Body of pancreas (tissue), 4 donors: ENCODE results near the gene ARL2BP. TPM values are rescaled to one million over a fixed set of nuclear protein-coding genes. Genes with fewer than 3 reads are reported as not detected.
A peak's percentile ranks its signal among the peaks of the same experiment; 100 is the strongest.

Source experiments
- ATAC-seq: fragments of 150-250 bp; one replicate; pipeline ENCODE4 v1.9.1; 2016
- DNase-seq, 4 donors: peaks; one replicate each; pipeline ENCODE4 v3.0.0-alpha.2; 2019
- H3K27ac ChIP-seq, 4 donors: fragments of 200-600 bp; sonication (generic); 1 replicate in 3 of 4; 2 replicates in 1 of 4; pipeline versions ENCODE4 v1.5.1 to v1.6.1; 2016 to 2019; ENCODE audit warnings: mild to moderate bottlenecking in 1 of 4, mixed read lengths in 1 of 4, moderate library complexity in 1 of 4
- H3K27me3 ChIP-seq, 2 donors: fragments of 200-600 bp; sonication (generic); one replicate each; pipeline ENCODE4 v1.6.0; 2016; ENCODE audit warnings: mild to moderate bottlenecking in 1 of 2
- H3K36me3 ChIP-seq, 2 donors: fragments of 200-600 bp; sonication (generic); replicated peaks in 1 of 2; 2 replicates each; pipeline ENCODE4 v1.5.1; 2016; ENCODE audit warnings: low read depth in 2 of 2; ENCODE audit not compliant: insufficient read depth in 1 of 2
- H3K4me1 ChIP-seq: fragments of 200-600 bp; sonication (generic); one replicate; pipeline ENCODE4 v1.6.0; 2016
- H3K4me3 ChIP-seq, 2 donors: fragments of 200-600 bp; sonication (generic); 1 replicate in 1 of 2; 2 replicates in 1 of 2; pipeline ENCODE4 v1.5.1; 2016 to 2019
- H3K9me3 ChIP-seq, 3 donors: fragments of 200-600 bp; sonication (generic); 1 replicate in 2 of 3; 2 replicates in 1 of 3; pipeline ENCODE4 v1.5.1; 2016
- CTCF ChIP-seq, 7 experiments: fragments of 450-650 bp in 4 of 7; fragments of 200-600 bp in 3 of 7; sonication (generic) in 3 of 7; IDR thresholded peaks; one replicate each; pipeline ENCODE4 v1.5.1; 2016 to 2019; ENCODE audit warnings: antibody characterized with exemption in 7 of 7
- POLR2A ChIP-seq, 3 donors: fragments of 450-650 bp; IDR thresholded peaks; one replicate each; pipeline ENCODE4 v1.6.1; 2016; ENCODE audit warnings: antibody characterized with exemption in 3 of 3, mild to moderate bottlenecking in 2 of 3
- WGBS, 2 donors: methylation state at CpG; one replicate each; pipeline ENCODE4 v1.1.5; 2017; 5-methylcytosine and 5-hydroxymethylcytosine counted together
- intact Hi-C: fragments of 100-400 bp; cut with DNase I; formaldehyde crosslinking; loops from one replicate; pipeline ENCODE4 v1.15.1; 2023
- total RNA-seq, 2 donors: library from RNA; depleted of rRNA; stranded (reverse); fragments of >200 nt; gene quantifications; one replicate each; pipeline ENCODE4 v1.1.0, GENCODE V29; 2016

The ARL2BP gene
- total RNA-seq, 2 donors from 2014 or later, result 15.8 to 21.5 TPM

- DNase-seq, result peak; percentile 88 to 91 (median 88)
- Histone ChIP-seq H3K36me3 (no peaks in the 10 kb centered on the region), H3K9me3 (no peaks in the 10 kb centered on the region), H3K4me3 (no peak overlapping the region), H3K27ac (peak overlapping the region; percentile 78 to 90 (median 86)), H3K4me1 (peaks cover 35% of the 10 kb centered on the region), H3K27me3 (no peaks in the 10 kb centered on the region)
- intact Hi-C loops, result loop anchor here (5.0 kb wide), 1 partner anchor 222 kb away; no protein-coding TSS in a partner anchor
- peak; percentile 68 for ATAC-seq
- TF ChIP-seq CTCF (IDR thresholded peaks at IDR 0.05) (peak in 6 of 7 experiments; percentile 2 to 73 (median 46)), POLR2A (IDR thresholded peaks at IDR 0.05) (peak in 2 of 3 donors; percentile 34 to 43)
- WGBS, 2 donors, result 0 to 1% methylated on average over 31 to 35 of the region's 35 CpGs
These were observed 54.8 kb downstream of the ARL2BP start for GRCh38 chr16:57299719-57300386.

GRCh38 chr16:57300387-57301125 is 55.5 kb downstream of the ARL2BP start:
- no peaks in the 10 kb centered on the region for H3K27me3 ChIP-seq
- no peaks in the 10 kb centered on the region for H3K9me3 ChIP-seq
- H3K4me3 ChIP-seq, result no peak overlapping the region
- H3K4me1 ChIP-seq, result peaks cover 42% of the 10 kb centered on the region
- H3K27ac ChIP-seq, result peak overlapping the region; percentile 78 to 90 (median 86)
- intact Hi-C loops, result loop anchor here (5.0 kb wide), 1 partner anchor 222 kb away; no protein-coding TSS in a partner anchor
- TF ChIP-seq CTCF (IDR thresholded peaks at IDR 0.05), result peak; percentile 82 to 100 (median 99)
- TF ChIP-seq POLR2A (IDR thresholded peaks at IDR 0.05), result peak in 1 of 3 donors; percentile 17
- no peaks in the 10 kb centered on the region for H3K36me3 ChIP-seq
- ATAC-seq (peak; percentile 92), DNase-seq (peak; percentile 99 to 100 (median 100))
- WGBS, 2 donors, result 0 to 5% methylated on average over 19 to 36 of the region's 36 CpGs

- H3K27me3 ChIP-seq, result no peaks in the 10 kb centered on the region
- peaks cover 42% of the 10 kb centered on the region for H3K4me1 ChIP-seq
- ATAC-seq (no peak), DNase-seq (no peak)
- H3K27ac ChIP-seq, result no peak overlapping the region
- no peaks in the 10 kb centered on the region for H3K9me3 ChIP-seq
- WGBS, 2 donors, result 32 to 33% methylated on average over 16 to 19 of the region's 19 CpGs
- TF ChIP-seq POLR2A (IDR thresholded peaks at IDR 0.05) (no peak), CTCF (IDR thresholded peaks at IDR 0.05) (no peak)
- intact Hi-C loops, result loop anchor here (5.0 kb wide), 1 partner anchor 221 kb away; no protein-coding TSS in a partner anchor
- H3K4me3 ChIP-seq, result no peak overlapping the region
- H3K36me3 ChIP-seq, result no peaks in the 10 kb centered on the region
These were observed 56.2 kb downstream of the ARL2BP start for GRCh38 chr16:57301126-57301817.

Other genes with a start within 250 kb of the ARL2BP start
- gene CPNE2, start 152.7 kb upstream of the ARL2BP start, total RNA-seq, result 10 to 100 TPM in 1 of 2 donors, 1 to 10 TPM in 1; 8.8 to 16.5 TPM
- gene PSME3IP1, start 59.2 kb upstream of the ARL2BP start, total RNA-seq, result 10 to 100 TPM; 26.7 to 32.9 TPM
- 10 to 100 TPM; 13.8 to 31.4 TPM for gene RSPRY1, start 58.9 kb upstream of the ARL2BP start, total RNA-seq
- 10 to 100 TPM; 32.9 to 43.2 TPM for gene PLLP, start 39.4 kb downstream of the ARL2BP start, total RNA-seq
- gene CCL22, start 113.5 kb downstream of the ARL2BP start, total RNA-seq, result not detected
- 10 to 100 TPM; 14.5 to 19.1 TPM for gene CX3CL1, start 127.2 kb downstream of the ARL2BP start, total RNA-seq
- gene CCL17, start 159.5 kb downstream of the ARL2BP start, total RNA-seq, result not detected
- gene CIAPIN1, start 202.1 kb downstream of the ARL2BP start, total RNA-seq, result 10 to 100 TPM; 13.5 to 19.4 TPM
- gene COQ9, start 202.2 kb downstream of the ARL2BP start, total RNA-seq, result 10 to 100 TPM; 38.7 to 56.0 TPM
- gene POLR2C, start 217.4 kb downstream of the ARL2BP start, total RNA-seq, result 10 to 100 TPM; 34.9 to 77.3 TPM
- 10 to 100 TPM; 33.0 to 36.1 TPM for gene DOK4, start 241.2 kb downstream of the ARL2BP start, total RNA-seq